OCI-M1 (cell line): ENCODE data around the gene ALDH1A2.
"Not testable (repeated sequence)": the region's sequence is repeated elsewhere in the genome, so short reads cannot be mapped to it uniquely, and the experiment has no call there.

ENCODE experiments used
- DNase-seq: peaks from one replicate; lab custom pipeline; 2025; lab: John Stamatoyannopoulos, UW

Gene ALDH1A2

DNA sequence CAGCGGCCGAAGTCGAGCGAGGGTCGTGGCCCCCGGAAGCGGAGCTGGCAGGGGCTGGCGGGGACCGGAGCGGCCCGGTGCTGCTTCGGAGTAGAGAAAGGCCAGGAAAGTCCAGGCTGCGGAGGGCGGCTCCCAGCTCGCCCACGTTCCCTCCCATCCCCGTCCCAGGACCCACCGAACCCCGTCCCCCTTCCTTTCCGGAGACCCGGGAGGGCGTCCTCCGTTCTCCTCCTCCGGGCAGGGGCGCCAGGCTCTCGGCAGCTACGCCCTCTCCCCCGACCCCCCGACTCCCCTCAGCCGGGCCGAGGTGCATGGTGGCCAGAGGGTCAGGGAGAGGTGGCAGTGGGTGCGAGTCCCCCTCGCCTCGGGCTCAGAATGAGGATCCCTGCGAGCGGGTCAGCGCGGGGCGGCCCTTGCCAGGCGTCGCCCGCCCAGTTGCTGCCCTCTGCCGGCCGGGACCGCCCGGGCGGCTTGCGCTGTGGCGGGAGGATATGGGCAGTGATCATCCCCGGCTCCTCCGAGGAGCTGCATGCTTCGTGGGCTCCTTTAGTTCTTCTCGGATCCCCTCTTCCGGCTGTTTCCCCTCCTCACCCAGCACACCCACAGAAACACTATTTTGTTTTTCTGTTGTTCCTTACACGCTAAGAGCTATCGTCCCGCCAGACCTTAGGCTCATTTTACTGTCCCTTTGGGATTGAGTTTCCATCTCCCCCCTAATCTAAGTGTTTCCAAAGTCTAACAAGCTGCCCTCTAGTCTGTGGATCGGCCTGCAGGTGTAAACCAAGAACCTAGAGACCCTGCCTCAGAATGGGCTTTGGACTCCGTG lies 744 bp upstream of the ALDH1A2 start:
- DNase-seq, result no peak

DNA sequence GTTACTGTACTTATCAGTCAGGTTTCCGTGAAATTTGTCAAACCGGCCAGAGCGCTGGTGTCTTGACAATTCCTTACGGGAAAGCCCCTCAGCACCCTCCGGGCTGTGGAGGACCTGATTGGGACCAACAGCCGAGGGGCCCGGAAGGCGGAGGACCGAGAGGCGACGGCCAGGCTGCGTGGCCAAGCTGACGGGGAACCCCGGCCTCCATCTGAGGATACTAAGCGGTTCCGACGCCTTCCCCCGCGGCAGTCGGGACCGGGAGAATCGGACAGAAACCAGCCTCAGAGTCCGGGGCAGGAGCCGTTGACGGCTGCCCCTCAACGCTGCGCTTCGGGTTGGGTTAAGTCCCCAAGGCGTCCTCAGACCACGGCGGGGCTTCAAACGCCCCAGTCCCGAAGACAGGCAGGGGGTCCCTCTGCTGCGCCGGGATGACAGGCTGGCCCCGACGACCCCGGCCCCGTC lies 499 bp downstream of the ALDH1A2 start:
- DNase-seq, result no peak

DNA sequence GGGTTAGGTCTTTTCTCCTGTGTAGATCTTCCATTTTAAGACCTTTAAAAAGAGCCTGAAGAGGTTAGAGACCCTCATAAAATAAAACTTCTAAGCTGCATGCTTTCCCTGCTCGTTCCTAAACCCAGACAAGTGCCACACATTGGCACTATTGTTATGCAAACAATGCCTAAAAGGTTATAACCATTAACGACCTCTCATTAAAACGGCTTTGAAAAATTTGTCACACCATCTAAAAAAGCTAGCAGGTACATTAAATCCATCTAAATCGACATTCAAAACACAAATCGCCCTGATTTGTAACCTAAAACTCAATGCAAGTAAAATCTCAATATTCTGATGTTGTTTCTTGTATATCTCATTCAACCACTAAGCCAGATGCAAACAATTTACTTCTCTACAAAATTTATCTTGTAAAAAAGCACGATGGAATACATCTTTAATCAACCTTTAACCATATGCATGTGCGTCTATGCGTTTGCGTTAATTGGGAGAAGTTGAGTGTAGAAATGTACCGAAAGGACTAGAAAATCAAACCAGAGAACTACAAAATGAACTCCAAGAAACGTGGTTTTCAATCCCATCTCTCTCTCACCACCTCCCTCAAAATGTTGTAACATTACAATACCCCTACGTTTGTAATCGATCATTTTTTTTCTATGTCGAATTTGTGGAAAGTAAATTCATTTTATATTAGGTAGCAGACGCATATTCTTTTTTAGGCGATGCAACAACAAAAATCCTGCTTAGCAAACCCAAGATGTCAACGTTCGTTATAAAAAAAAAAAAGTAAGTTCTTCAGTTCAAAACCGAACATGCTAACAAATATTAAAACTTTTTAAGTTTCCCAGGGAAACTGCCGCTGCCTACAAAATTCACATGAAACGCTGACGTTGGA lies 1.2 kb downstream of the ALDH1A2 start:
- no peak for DNase-seq

- no peak for DNase-seq
These were observed 1.9 kb downstream of the ALDH1A2 start for GRCh38 chr15:58063614-58064013.

DNA sequence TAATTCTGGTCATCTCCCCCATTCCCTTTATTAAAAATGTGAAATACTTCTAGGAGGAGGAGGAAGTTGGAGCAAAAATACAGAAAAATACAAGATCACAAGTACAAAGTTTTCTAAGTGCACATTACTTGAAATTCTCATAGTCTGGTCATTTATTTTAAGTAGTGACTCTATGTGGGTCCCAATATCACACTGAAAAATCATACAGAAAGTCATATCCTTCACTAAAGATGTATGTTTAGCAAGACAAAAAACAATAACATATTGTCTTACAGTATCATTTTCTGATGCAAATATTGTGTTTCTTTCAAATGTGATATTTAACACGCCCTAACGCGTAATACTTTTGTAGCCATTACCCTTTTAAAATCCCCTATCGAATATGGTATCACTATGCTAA lies 2.5 kb downstream of the ALDH1A2 start:
- DNase-seq, result no peak

GRCh38 chr15:58062175-58062574 lies 3.3 kb downstream of the ALDH1A2 start:
- DNase-seq, result no peak

DNA sequence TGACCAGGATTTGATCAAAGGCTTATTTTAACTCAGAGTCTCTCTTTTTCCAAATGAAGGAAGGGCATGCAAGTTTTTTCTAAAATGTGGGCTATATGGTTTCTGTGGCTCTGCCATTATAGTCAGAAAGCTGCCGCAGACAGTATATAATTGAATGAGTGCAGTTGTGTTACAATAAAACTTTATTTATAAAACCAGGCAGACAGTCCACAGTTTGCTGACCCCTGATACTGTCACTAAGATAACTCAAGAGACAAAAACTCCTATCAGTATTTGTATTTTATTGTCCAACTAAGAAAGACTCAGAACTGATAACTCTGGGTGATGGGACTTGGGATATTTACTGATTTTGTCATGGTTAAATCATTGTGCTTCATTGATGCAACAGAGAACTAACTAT lies 4.9 kb downstream of the ALDH1A2 start:
- no peak for DNase-seq

DNA sequence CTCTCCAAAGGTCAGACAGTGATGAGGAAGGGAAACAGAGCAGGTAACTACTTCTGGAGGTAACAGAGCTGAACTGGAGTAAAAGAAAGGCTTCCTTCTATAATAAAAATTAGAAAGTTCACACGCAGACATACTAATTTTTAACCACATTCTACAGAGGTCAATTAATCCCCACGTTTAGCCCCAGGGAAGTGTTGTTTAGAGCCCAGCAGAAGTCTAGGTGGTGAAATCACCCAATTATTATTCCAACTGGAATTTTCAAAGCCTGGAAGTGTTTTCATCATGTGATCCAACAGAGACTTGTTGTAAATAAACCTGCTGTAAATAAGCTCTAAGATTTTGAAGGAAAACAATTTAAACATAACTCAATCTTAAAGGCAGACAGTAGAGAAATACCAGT lies 6.8 kb downstream of the ALDH1A2 start:
- no peak for DNase-seq

- DNase-seq, result no peak
These were observed 7.4 kb downstream of the ALDH1A2 start for GRCh38 chr15:58058073-58058472.

DNA sequence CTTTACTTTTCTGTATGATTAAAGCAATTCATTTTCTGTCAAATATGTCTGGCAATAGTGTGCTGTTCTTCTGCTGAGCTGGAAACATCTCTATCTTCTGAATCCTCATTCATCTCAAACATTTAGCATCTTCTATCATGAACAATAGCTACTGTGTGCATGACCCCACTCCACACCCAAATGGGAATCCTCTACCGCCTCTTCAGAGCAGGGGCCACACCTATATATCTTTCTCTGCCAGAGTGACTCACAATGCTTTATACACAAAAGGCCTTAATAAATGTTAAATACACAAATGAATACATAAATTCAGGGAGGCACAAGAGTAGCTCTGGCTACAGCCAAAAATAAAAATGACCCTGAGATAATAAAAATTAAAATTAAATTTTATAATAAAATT lies 8.0 kb downstream of the ALDH1A2 start:
- no peak for DNase-seq

DNA sequence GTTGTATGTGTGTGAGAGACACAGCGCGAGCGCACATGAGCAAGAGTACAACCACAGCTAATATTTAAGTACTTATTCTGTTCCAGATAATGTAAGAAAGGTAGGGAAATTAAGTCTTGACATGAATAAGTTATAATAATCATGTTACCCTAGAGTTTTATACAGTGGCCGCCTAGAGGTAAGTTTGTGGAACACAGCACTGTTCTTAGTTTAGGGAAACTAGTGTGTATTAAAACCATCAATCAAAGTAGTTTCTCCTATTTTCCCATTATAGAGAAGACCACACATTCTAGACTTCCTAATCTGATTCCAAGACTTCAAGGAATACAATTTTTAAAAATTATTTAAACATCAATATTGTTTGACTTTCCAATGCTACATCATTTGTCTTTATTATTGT lies 9.5 kb downstream of the ALDH1A2 start:
- no peak for DNase-seq

GRCh38 chr15:58053315-58054153 lies 12.0 kb downstream of the ALDH1A2 start:
- no peak for DNase-seq

DNA sequence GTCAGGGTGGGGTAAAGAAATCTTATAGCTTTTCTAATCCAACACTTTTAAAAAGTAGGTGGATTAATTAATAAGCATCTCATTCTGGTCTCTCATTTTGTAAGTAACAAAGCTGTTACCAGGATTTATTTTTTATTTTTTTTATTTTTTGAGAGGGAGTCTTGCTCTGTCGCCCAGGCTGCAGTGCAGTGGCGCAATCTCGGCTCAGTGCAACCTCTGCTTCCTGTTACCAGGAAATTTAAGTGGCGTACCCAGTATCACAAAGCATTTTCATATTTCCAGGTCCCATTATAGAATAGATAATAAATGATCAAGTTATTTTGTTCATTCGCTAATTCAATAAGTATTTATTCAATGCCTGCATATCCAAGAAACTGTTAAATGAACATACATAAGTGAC lies 13.2 kb downstream of the ALDH1A2 start:
- no peak for DNase-seq

DNA sequence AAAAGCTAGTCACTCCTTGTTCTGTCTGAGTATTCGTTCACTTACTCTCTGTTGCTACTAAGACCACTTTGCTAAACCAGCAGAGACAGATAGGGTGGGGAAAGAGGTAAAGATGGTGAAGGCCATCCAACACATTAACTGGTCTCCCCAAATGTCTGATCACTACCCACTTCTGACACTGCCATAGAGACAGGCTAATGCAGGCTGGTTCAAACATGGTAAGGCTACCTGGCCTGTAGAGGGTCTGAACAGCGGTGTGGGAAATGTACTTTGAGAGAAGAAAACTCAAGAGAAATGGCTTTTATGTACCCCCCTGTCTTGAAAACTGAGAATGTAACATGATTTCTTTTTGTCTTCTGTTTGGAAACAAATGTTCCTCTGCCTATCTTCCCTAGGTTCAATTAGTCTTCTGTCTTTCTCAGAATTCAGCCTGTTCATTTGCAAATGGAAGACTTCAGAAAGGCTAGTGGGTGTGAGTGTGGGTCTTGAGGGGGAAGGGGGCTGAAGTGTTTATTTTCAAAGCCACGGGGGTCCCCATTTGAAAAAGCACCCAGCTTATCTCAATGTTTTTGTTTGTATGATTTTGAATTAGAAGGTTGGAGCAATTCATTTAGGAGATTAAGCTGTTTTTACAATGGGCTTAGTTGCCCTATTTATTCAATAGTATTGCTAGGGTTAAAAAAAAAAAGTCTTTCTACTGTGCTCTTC lies 15.8 kb downstream of the ALDH1A2 start:
- no peak for DNase-seq

DNA sequence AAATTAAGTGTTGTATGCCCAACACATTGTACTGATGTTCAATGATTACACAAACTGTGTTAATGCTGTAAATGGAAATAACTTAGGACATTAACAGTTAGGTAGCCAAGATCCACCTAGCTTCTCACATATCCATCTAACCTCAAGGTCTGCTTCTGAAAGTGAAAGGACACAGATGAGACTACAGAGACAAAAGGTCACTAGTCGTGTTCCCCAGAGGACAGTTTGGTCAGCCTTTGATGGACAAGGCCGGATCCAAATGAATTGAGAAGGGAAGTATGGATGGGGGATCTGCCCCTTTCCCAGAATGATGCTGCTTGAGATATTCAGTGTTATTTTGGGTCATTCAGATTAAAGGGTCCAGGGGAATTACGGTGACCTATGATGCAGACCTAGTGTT lies 17.2 kb downstream of the ALDH1A2 start:
- no peak for DNase-seq

GRCh38 chr15:58047149-58047548 lies 18.4 kb downstream of the ALDH1A2 start:
- no peak for DNase-seq

DNA sequence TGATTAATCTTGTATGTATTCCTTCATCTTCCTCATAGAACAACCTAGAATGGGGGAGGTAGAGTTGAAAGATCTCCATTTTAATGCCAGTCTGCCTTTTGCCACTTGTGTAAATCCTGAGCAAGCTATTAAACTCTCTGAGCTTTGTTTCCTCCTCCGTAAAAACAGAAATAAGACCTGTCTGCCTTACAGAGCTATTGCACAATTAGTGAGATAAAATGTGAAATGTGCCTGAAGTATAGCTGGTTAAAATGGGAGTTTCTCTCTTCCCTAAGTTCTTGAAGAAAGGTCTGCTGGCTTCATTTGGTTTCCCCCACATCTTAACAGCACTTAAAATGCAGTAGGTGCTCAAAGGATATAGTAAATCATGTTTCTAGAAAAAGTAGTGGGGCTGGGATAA lies 19.0 kb downstream of the ALDH1A2 start:
- DNase-seq, result no peak

- not testable (repeated sequence) for DNase-seq
These were observed 20.1 kb downstream of the ALDH1A2 start for GRCh38 chr15:58045376-58045775.

DNA sequence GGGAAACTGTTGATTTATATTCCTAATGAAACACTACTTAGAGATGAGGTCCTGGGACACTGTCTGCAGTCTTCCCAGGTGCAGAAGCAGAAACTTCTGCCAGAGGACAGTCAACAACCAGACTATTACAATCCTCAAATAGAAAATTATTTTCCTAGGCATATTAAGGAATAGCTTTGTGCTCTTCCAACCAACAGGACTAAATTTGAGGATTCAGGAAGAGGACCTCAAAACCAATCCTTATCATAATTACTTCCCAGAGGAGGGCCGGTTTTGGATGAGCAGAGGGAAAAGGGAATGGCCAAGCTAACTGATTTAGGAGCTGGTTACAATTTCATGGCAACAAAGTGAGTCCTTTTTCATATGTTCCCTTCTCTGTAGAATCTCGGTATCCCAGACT lies 21.0 kb downstream of the ALDH1A2 start:
- DNase-seq, result no peak

DNA sequence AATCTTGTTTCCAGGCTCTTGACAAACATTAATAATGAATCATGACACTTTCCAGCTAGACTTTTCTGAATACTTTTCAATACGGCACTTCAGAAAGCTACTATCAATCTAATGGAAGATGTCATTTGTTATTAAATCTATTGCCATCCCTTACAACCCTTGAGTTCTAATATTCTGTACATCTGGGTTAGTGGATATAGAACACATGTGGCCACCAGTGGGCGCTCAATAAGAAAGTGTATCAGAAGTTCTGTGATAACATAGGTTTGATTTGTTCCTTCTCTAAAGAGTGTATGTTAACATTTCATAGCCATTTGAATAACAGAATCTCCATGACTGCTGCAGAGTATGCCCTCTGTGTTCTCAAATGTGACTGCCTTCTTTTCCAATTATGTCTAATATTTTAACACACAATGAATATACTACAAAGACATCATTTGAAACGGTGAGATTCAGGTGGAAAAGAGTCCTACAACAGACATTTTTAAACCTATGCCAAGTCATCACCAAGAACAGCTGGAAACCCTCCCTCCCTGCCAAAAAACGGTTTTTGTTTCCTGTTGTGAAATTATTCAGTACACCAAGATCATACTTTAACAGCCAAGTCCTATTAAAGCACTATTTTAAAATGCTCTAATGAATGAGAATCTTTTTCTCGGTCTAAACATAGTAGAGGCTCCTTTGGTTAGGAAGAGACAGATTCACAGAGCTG lies 22.2 kb downstream of the ALDH1A2 start:
- peak; percentile 72 for DNase-seq

DNA sequence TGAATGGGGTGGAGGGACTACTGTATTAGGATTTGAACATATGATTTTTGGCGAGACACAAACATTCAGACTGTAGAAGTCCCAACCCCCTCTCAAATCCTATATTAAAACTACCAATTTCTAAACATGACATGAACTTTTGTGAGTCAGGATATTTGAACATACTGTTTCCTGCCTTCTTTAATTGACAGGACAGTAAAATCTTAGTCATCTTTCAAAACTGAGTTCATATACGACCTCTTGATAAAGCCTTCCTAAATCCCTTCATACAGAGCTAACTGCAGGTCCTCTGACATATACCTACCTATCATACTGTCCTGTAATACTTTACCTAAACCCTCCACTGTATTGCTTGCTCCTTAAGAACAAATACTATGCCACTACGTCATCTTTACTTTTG lies 23.5 kb downstream of the ALDH1A2 start:
- DNase-seq, result no peak
